H9 (cell line): ENCODE results near the gene AP2A1. TPM values are rescaled to one million over a fixed set of nuclear protein-coding genes. Genes with fewer than 3 reads are reported as not detected.
A peak's percentile ranks its signal among the peaks of the same experiment; 100 is the strongest.

Experiments
- DNase-seq: peaks from one replicate; pipeline ENCODE4 v3.0.0-alpha.2; 2017
- H2AFZ ChIP-seq: one replicate; pipeline ENCODE4 v1.6.1; 2013; ENCODE audit warnings: mild to moderate bottlenecking, low read length, control low read depth, moderate library complexity
- H2AK5ac ChIP-seq: 2 replicates; pipeline ENCODE4 v1.6.1; 2013; ENCODE audit warnings: low read length, control low read depth, mixed read lengths; ENCODE audit not compliant: insufficient read length
- H2BK120ac ChIP-seq: one replicate; pipeline ENCODE4 v1.6.1; 2013; ENCODE audit warnings: low read depth, mild to moderate bottlenecking, low read length, control low read depth, inconsistent platforms; ENCODE audit not compliant: poor library complexity, severe bottlenecking
- H2BK12ac ChIP-seq: 2 replicates; pipeline ENCODE4 v1.6.1; 2013; ENCODE audit warnings: low read length, control low read depth, mixed read lengths, low read depth; ENCODE audit not compliant: insufficient read length
- H2BK15ac ChIP-seq: 2 replicates; pipeline ENCODE4 v1.6.1; 2013; ENCODE audit warnings: low read depth, low read length, control low read depth
- H2BK20ac ChIP-seq: one replicate; pipeline ENCODE4 v1.6.1; 2013; ENCODE audit warnings: low read depth, mild to moderate bottlenecking, low read length, control low read depth, inconsistent platforms; ENCODE audit not compliant: poor library complexity, severe bottlenecking
- H2BK5ac ChIP-seq: 2 replicates; pipeline ENCODE4 v1.6.1; 2013; ENCODE audit warnings: low read length, control low read depth, mixed read lengths; ENCODE audit not compliant: insufficient read length
- H3K14ac ChIP-seq: 2 replicates; pipeline ENCODE4 v1.6.1; 2013; ENCODE audit warnings: low read length, control low read depth; ENCODE audit not compliant: insufficient read depth
- H3K18ac ChIP-seq: 2 replicates; pipeline ENCODE4 v1.6.1; 2013; ENCODE audit warnings: low read depth, mild to moderate bottlenecking, mixed read lengths, low read length, control low read depth; ENCODE audit not compliant: insufficient read length
- H3K23ac ChIP-seq: 2 replicates; pipeline ENCODE4 v1.6.1; 2013; ENCODE audit warnings: low read length, control low read depth, mixed read lengths, low read depth; ENCODE audit not compliant: insufficient read length
- H3K23me2 ChIP-seq: 2 replicates; pipeline ENCODE4 v1.6.1; 2013; ENCODE audit warnings: low read depth, mild to moderate bottlenecking, mixed read lengths, low read length, control low read depth; ENCODE audit not compliant: insufficient read length, poor library complexity, severe bottlenecking
- H3K27ac ChIP-seq: 2 replicates; pipeline ENCODE4 v1.5.1; 2013; ENCODE audit warnings: low read length, control low read depth, mixed read lengths, low read depth; ENCODE audit not compliant: insufficient read length
- H3K27me3 ChIP-seq: 2 replicates; pipeline ENCODE4 v1.6.1; 2013; ENCODE audit warnings: low read length, control low read depth, inconsistent platforms; ENCODE audit not compliant: insufficient read depth
- H3K4ac ChIP-seq: 2 replicates; pipeline ENCODE4 v1.6.1; 2013; ENCODE audit warnings: low read depth, mild to moderate bottlenecking, control low read depth, inconsistent platforms, low read length, moderate library complexity
- H3K4me1 ChIP-seq: 2 replicates; pipeline ENCODE4 v1.6.1; 2013; ENCODE audit warnings: low read length, control low read depth, inconsistent platforms; ENCODE audit not compliant: insufficient read depth
- H3K4me2 ChIP-seq: 2 replicates; pipeline ENCODE4 v1.6.1; 2013; ENCODE audit warnings: low read length, control low read depth, mixed read lengths; ENCODE audit not compliant: insufficient read length, insufficient read depth
- H3K56ac ChIP-seq: 2 replicates; pipeline ENCODE4 v1.6.1; 2013; ENCODE audit warnings: low read depth, mild to moderate bottlenecking, mixed read lengths, low read length, control low read depth; ENCODE audit not compliant: insufficient read length
- H3K79me1 ChIP-seq: 2 replicates; pipeline ENCODE4 v1.6.1; 2013; ENCODE audit warnings: low read depth, mild to moderate bottlenecking, moderate library complexity, low read length, control low read depth, inconsistent platforms; ENCODE audit not compliant: insufficient read depth, poor library complexity, severe bottlenecking
- H3K79me2 ChIP-seq: 2 replicates; pipeline ENCODE4 v1.6.1; 2013; ENCODE audit warnings: low read length, control low read depth, inconsistent platforms; ENCODE audit not compliant: insufficient read depth
- H3K9ac ChIP-seq: 2 replicates; pipeline ENCODE4 v1.6.1; 2013; ENCODE audit warnings: low read length, control low read depth, mixed read lengths; ENCODE audit not compliant: insufficient read length; ENCODE audit errors: extremely low read depth
- H3K9me3 ChIP-seq: one replicate; pipeline ENCODE4 v1.6.1; 2013; ENCODE audit warnings: low read depth, low read length, inconsistent platforms; ENCODE audit not compliant: control insufficient read depth
- H3T11ph ChIP-seq: one replicate; pipeline ENCODE4 v1.6.1; 2013; ENCODE audit warnings: mild to moderate bottlenecking, low read length, control low read depth, inconsistent platforms
- H4K20me1 ChIP-seq: one replicate; pipeline ENCODE4 v1.6.1; 2013; ENCODE audit not compliant: control insufficient read depth, insufficient read length, insufficient read depth
- H4K5ac ChIP-seq: 2 replicates; pipeline ENCODE4 v1.6.1; 2013; ENCODE audit warnings: low read depth, mild to moderate bottlenecking, mixed read lengths, low read length, control low read depth; ENCODE audit not compliant: insufficient read length
- H4K8ac ChIP-seq: replicated peaks from 2 replicates; pipeline ENCODE4 v1.6.1; 2013; ENCODE audit warnings: low read length, control low read depth, mixed read lengths, low read depth; ENCODE audit not compliant: insufficient read length
- H4K91ac ChIP-seq: 2 replicates; pipeline ENCODE4 v1.6.1; 2013; ENCODE audit warnings: low read depth, mild to moderate bottlenecking, moderate library complexity, mixed read lengths, low read length, control low read depth; ENCODE audit not compliant: insufficient read length
- H3K27ac Mint-ChIP-seq, 3 experiments: 2 replicates in 2 of 3; 3 replicates in 1 of 3; pipeline ENCODE4 v1.8.0; 2020 to 2021; ENCODE audit warnings: mixed read lengths in 3 of 3, mild to moderate bottlenecking in 1 of 3, moderate library complexity in 1 of 3
- H3K27me3 Mint-ChIP-seq: 2 replicates; pipeline ENCODE4 v1.8.0; 2021; ENCODE audit warnings: low read depth, mild to moderate bottlenecking, moderate library complexity, mixed read lengths
- H3K36me3 Mint-ChIP-seq, 3 experiments: 2 replicates in 2 of 3; 3 replicates in 1 of 3; pipeline ENCODE4 v1.8.0; 2020 to 2021; ENCODE audit warnings: low read depth in 3 of 3, mixed read lengths in 3 of 3; ENCODE audit not compliant: insufficient read depth in 1 of 3
- H3K4me1 Mint-ChIP-seq, 2 experiments: 2 replicates each; pipeline ENCODE4 v1.8.0; 2020; ENCODE audit warnings: mixed read lengths in 2 of 2
- H3K4me3 Mint-ChIP-seq, 2 experiments: 2 replicates in 1 of 2; 3 replicates in 1 of 2; pipeline ENCODE4 v1.8.0; 2020 to 2021; ENCODE audit warnings: mild to moderate bottlenecking in 2 of 2, mixed read lengths in 2 of 2, moderate library complexity in 1 of 2
- H3K9me3 Mint-ChIP-seq, 2 experiments: 2 replicates in 1 of 2; 3 replicates in 1 of 2; pipeline ENCODE4 v1.8.0; 2020; ENCODE audit warnings: mild to moderate bottlenecking in 2 of 2, mixed read lengths in 2 of 2, moderate library complexity in 1 of 2
- WGBS: extraction: QIAGEN DNeasy Blood & Tissue Kit; methylation state at CpG from one replicate; pipeline ENCODE4 v1.1.7; 2013; ENCODE audit warnings: missing lambda C conversion rate, low lambda C conversion rate, mixed read lengths; ENCODE audit not compliant: insufficient read length; ENCODE audit errors: extremely low coverage; 5-methylcytosine and 5-hydroxymethylcytosine counted together
- total RNA-seq: library from RNA; stranded (reverse); gene quantifications from 2 replicates; pipeline ENCODE4 v1.2.1, GENCODE V29; 2021
- TF ChIP-seq, protein P1 (sequence below): fragments of 200-600 bp; sonication (generic); conservative IDR thresholded peaks from 3 replicates; pipeline ENCODE4 v1.8.0; 2021; ENCODE audit warnings: antibody characterized with exemption, mild to moderate bottlenecking

The AP2A1 gene
- total RNA-seq, 1 experiment from 2014 or later: 108 TPM

DNA sequence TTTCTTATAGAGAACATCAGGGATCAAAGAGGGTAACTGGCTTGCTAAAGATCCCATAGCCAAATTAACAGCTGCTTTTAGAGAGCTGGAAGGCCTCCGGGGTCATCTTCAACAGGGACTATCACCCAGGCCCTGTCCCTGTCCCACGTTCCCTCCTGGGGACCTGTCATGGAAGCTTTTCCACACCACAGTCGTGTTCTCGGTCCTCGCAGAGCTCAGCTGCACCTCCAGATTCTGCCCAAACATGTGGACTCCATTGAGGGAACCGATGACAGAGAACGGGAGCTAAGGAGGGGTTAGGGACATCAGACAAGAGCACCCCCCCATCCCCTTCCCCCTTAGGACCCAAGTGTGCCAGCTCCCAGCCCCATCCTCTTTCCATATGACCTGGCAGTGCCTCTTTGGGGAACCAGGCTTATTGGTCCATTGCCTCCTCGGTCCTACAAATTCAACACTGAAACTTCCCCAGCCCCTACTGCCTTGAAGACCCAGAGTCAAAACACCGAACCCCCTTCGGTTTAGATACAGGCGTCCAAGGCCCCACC lies 45.7 kb downstream of the AP2A1 start:
- Histone ChIP-seq H3K23me2 (peaks cover 13% of the 10 kb centered on the region), H2BK5ac (no peak overlapping the region), H2BK12ac (peak overlapping the region; percentile 47), H3T11ph (no peak overlapping the region), H3K27me3 (no peaks in the 10 kb centered on the region), H3K56ac (no peak overlapping the region), H2AFZ (no peak overlapping the region), H3K79me2 (no peaks in the 10 kb centered on the region), H4K20me1 (no peaks in the 10 kb centered on the region), H4K5ac (peak overlapping the region; percentile 50), H3K23ac (no peak overlapping the region), H3K4ac (no peak overlapping the region), H4K91ac (peak overlapping the region; percentile 14), H3K79me1 (no peaks in the 10 kb centered on the region), H3K9ac (peak overlapping the region; percentile 71), H3K4me2 (peak overlapping the region; percentile 84), H2BK20ac (no peak overlapping the region), H2BK120ac (peak overlapping the region; percentile 63), H3K4me1 (peaks cover 3% of the 10 kb centered on the region), H2BK15ac (no peak overlapping the region), H2AK5ac (no peak overlapping the region), H3K14ac (peak overlapping the region; percentile 89), H3K27ac (peak overlapping the region; percentile 71), H4K8ac (no peak overlapping the region), H3K18ac (peak overlapping the region; percentile 79), H3K9me3 (no peaks in the 10 kb centered on the region)
- Mint-ChIP-seq H3K4me3 (peak overlapping the region; percentile 90 to 96), H3K4me1 (peaks cover 18 to 39% of the 10 kb centered on the region in 2 experiments), H3K27me3 (peaks cover 7% of the 10 kb centered on the region), H3K36me3 (peaks cover 4 to 9% (median 7%) of the 10 kb centered on the region in 3 experiments; a peak in 5 of 7 replicates), H3K9me3 (no peaks in the 10 kb centered on the region; a peak in 1 of 5 replicates), H3K27ac (peak overlapping the region; percentile 97 to 100 (median 100); a peak in 4 of 7 replicates)
- no peak for DNase-seq
- no CpG with 5 or more reads among the region's 11 CpGs for WGBS
- TF ChIP-seq, protein P1, sequence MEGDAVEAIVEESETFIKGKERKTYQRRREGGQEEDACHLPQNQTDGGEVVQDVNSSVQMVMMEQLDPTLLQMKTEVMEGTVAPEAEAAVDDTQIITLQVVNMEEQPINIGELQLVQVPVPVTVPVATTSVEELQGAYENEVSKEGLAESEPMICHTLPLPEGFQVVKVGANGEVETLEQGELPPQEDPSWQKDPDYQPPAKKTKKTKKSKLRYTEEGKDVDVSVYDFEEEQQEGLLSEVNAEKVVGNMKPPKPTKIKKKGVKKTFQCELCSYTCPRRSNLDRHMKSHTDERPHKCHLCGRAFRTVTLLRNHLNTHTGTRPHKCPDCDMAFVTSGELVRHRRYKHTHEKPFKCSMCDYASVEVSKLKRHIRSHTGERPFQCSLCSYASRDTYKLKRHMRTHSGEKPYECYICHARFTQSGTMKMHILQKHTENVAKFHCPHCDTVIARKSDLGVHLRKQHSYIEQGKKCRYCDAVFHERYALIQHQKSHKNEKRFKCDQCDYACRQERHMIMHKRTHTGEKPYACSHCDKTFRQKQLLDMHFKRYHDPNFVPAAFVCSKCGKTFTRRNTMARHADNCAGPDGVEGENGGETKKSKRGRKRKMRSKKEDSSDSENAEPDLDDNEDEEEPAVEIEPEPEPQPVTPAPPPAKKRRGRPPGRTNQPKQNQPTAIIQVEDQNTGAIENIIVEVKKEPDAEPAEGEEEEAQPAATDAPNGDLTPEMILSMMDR: no peak
